Nephron progenitor cell (in vitro differentiated cells): ENCODE measurements around the gene SLC49A3.
A peak's percentile ranks its signal among the peaks of the same experiment; 100 is the strongest.

Source experiments
- DNase-seq: peaks from one replicate; pipeline ENCODE4 v3.0.0; 2021
- H3K27ac Mint-ChIP-seq: 2 replicates; pipeline ENCODE4 v1.8.0; 2021; ENCODE audit warnings: mild to moderate bottlenecking, moderate library complexity, mixed read lengths
- H3K27me3 Mint-ChIP-seq: 2 replicates; pipeline ENCODE4 v1.8.0; 2021; ENCODE audit warnings: mild to moderate bottlenecking, low read depth, mixed read lengths; ENCODE audit not compliant: poor library complexity
- H3K36me3 Mint-ChIP-seq: 2 replicates; pipeline ENCODE4 v1.8.0; 2021; ENCODE audit warnings: low read depth, mixed read lengths
- H3K4me1 Mint-ChIP-seq: 2 replicates; pipeline ENCODE4 v1.8.0; 2021; ENCODE audit warnings: mixed read lengths
- H3K4me3 Mint-ChIP-seq: 2 replicates; pipeline ENCODE4 v1.8.0; 2021; ENCODE audit warnings: mild to moderate bottlenecking, moderate library complexity, mixed read lengths
- H3K9me3 Mint-ChIP-seq: 2 replicates; pipeline ENCODE4 v1.8.0; 2021; ENCODE audit warnings: mild to moderate bottlenecking, moderate library complexity, mixed read lengths
- TF ChIP-seq, protein P1 (sequence below): fragments of 200-600 bp; sonication (generic); IDR thresholded peaks from 2 replicates; pipeline ENCODE4 v1.5.0; 2021; ENCODE audit warnings: antibody characterized with exemption

Gene SLC49A3

GRCh38 chr4:722851-723360, 34.0 kb upstream of the SLC49A3 start:
- no peak for DNase-seq
- peaks cover 30% of the 10 kb centered on the region for H3K4me1 Mint-ChIP-seq
- TF ChIP-seq, protein P1, sequence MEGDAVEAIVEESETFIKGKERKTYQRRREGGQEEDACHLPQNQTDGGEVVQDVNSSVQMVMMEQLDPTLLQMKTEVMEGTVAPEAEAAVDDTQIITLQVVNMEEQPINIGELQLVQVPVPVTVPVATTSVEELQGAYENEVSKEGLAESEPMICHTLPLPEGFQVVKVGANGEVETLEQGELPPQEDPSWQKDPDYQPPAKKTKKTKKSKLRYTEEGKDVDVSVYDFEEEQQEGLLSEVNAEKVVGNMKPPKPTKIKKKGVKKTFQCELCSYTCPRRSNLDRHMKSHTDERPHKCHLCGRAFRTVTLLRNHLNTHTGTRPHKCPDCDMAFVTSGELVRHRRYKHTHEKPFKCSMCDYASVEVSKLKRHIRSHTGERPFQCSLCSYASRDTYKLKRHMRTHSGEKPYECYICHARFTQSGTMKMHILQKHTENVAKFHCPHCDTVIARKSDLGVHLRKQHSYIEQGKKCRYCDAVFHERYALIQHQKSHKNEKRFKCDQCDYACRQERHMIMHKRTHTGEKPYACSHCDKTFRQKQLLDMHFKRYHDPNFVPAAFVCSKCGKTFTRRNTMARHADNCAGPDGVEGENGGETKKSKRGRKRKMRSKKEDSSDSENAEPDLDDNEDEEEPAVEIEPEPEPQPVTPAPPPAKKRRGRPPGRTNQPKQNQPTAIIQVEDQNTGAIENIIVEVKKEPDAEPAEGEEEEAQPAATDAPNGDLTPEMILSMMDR: no peak
- peaks cover 65% of the 10 kb centered on the region for H3K36me3 Mint-ChIP-seq
- H3K27me3 Mint-ChIP-seq: no peaks in the 10 kb centered on the region
- no peak overlapping the region for H3K4me3 Mint-ChIP-seq
- H3K9me3 Mint-ChIP-seq: no peaks in the 10 kb centered on the region
- peak overlapping the region; percentile 83 for H3K27ac Mint-ChIP-seq

GRCh38 chr4:722169-722725, 33.3 kb upstream of the SLC49A3 start:
- H3K36me3 Mint-ChIP-seq: peaks cover 65% of the 10 kb centered on the region
- no peaks in the 10 kb centered on the region for H3K27me3 Mint-ChIP-seq
- peak overlapping the region; percentile 81 for H3K27ac Mint-ChIP-seq
- TF ChIP-seq, protein P1: no peak
- no peak for DNase-seq
- no peaks in the 10 kb centered on the region for H3K9me3 Mint-ChIP-seq
- peaks cover 30% of the 10 kb centered on the region for H3K4me1 Mint-ChIP-seq
- H3K4me3 Mint-ChIP-seq: no peak overlapping the region

DNA sequence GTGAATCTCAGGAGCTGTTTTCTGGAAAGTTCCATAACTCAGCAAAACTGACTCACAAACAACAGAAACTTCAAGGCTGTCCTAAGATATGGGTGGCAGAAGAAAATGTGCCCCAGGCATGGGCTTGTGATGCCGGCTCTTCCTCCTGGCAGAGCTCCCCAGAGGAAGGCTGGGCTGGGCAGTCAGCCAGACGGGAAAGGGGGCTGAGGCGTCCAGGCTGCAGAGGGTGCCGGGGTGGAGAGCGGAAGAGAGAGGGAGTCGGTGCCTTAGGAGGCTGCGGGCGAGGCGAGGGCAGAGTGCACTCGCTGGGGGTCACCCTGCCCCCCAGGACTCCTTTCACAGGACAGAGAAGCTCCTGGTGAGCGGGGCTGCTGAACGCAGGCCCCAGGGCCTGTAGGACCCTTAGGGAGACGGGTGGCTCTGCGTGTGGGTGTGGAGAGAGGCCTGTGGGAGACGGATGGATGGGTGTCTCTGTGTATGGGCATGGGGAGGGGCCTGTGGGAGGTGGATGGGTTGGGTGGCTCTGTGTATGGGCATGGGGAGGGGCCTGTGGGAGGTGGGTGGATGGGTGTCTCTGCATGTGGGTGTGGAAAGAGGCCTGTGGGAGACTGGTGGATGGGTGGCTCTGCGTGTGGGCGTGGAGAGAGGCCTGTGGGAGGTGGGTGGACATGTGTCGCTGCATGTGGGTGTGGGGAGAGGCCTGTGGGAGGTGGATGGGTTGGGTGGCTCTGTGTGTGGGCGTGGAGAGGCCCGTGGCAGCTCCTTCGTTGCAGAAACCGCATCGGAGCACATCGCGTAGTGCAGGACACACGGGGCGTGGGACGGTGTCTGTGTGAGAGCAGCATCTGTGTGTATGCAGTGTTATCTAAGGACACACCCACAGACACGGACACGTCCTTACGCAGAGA, 32.6 kb upstream of the SLC49A3 start:
- peak overlapping the region; percentile 81 for H3K27ac Mint-ChIP-seq
- no peak overlapping the region for H3K4me3 Mint-ChIP-seq
- peaks cover 64% of the 10 kb centered on the region for H3K36me3 Mint-ChIP-seq
- DNase-seq: no peak
- TF ChIP-seq, protein P1: no peak
- H3K9me3 Mint-ChIP-seq: no peaks in the 10 kb centered on the region
- H3K27me3 Mint-ChIP-seq: no peaks in the 10 kb centered on the region
- peaks cover 22% of the 10 kb centered on the region for H3K4me1 Mint-ChIP-seq

DNA sequence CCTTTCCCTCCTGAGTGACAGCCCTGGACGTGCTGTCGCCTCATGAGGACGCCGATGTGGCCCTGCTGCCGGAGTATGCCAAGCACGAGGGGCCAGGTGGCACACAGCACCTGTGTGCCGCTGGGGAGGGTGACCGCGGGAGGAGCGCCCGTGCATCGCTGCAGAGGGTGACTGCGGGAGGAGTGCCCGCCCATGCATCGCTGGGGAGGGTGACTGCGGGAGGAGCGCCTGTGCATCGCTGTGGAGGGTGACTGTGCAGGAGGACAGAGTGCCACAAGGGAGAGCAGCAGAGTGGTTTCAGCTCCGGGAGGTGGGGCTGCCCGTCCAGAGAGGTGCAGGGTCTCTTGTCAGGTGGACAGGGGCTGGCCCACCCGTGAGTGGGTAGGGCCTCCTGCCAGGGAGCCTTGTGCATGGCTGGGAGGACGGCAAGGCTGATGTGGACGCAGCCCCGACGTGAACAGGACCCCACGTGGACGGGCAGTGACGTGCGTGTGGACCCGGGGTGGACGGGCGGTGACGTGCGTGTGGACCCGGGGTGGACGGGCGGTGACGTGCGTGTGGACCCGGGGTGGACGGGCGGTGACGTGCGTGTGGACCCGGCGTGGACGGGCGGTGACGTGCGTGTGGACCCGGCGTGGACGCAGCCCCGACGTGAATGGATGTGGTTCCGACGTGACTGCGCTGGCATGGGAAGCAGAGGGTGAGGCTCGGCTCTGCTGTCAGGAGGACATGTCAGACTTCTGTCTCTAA, 31.3 kb upstream of the SLC49A3 start:
- Mint-ChIP-seq H3K4me3 (no peak overlapping the region), H3K27me3 (no peaks in the 10 kb centered on the region), H3K9me3 (no peaks in the 10 kb centered on the region), H3K4me1 (peaks cover 18% of the 10 kb centered on the region), H3K36me3 (peaks cover 62% of the 10 kb centered on the region), H3K27ac (peak overlapping the region; percentile 72)
- TF ChIP-seq, protein P1: no peak
- no peak for DNase-seq

DNA sequence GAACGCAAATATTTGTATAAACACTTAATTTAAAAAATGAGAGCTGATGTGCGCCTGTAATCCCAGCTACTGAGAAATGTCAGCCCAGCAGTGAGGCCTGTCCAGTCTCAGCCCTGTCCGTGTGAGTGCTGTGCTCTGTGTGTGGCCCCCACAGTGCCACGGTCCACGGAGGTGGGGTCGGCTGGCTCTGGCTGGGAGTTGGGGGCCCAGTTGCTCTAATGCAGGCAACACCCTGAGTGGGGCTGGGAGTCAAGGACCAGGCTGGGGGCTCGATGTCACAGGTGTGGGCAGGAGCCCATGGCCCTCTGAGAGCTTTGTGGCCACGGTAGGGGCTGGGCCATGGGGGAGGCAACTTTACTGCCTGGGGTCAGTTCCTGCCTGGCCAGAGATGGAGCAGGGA, 29.5 kb upstream of the SLC49A3 start:
- TF ChIP-seq, protein P1: no peak
- DNase-seq: no peak
- H3K27ac Mint-ChIP-seq: peak overlapping the region; percentile 48

More for the DNA sequence above, 29.5 kb upstream of the SLC49A3 start:
- H3K36me3 Mint-ChIP-seq: peaks cover 62% of the 10 kb centered on the region
- H3K4me3 Mint-ChIP-seq: no peak overlapping the region
- no peaks in the 10 kb centered on the region for H3K27me3 Mint-ChIP-seq
- H3K4me1 Mint-ChIP-seq: peaks cover 13% of the 10 kb centered on the region
- H3K9me3 Mint-ChIP-seq: no peaks in the 10 kb centered on the region
